H1 (cell line): ENCODE results near the gene DFFA. TPM values are rescaled to one million over a fixed set of nuclear protein-coding genes. Genes with fewer than 3 reads are reported as not detected.

ENCODE experiments used
- ATF2 ChIP-seq: IDR thresholded peaks from 2 replicates; pipeline ENCODE4 v1.6.1; 2012; ENCODE audit warnings: low read length, inconsistent platforms
- HDAC6 ChIP-seq: IDR thresholded peaks from one replicate; pipeline ENCODE4 v1.7.1; 2012; ENCODE audit warnings: low read depth, mild to moderate bottlenecking, inconsistent platforms, low read length, moderate library complexity
- RFX5 ChIP-seq: IDR thresholded peaks from 2 replicates; pipeline ENCODE4 v1.6.1; 2011; ENCODE audit warnings: low read depth, low read length, improper control_type of control experiment, borderline replicate concordance
- SP1 ChIP-seq: IDR thresholded peaks from 2 replicates; pipeline ENCODE4 v1.6.1; 2011; ENCODE audit warnings: low read depth, low read length
- TAF1 ChIP-seq: IDR thresholded peaks from 2 replicates; pipeline ENCODE4 v1.6.1; 2011; ENCODE audit warnings: mild to moderate bottlenecking, low read depth, low read length
- TEAD4 ChIP-seq: IDR thresholded peaks from 2 replicates; pipeline ENCODE4 v1.6.1; 2012; ENCODE audit warnings: low read depth, low read length, inconsistent platforms, mixed read lengths
- polyA plus RNA-seq, 7 experiments: library from polyadenylated mRNA; depleted of rRNA in 3 of 7; stranded (reverse) in 5 of 7; unstranded in 2 of 7; fragments of >200 nt in 5 of 7; fragments of 200-250 nt in 2 of 7; gene quantifications; 1 replicate in 5 of 7; 2 replicates in 1 of 7; 4 replicates in 1 of 7; pipeline versions ENCODE4 v1.2.1 to v1.2.3, GENCODE V29; 2011 to 2013; ENCODE audit warnings: missing spikeins in 2 of 7, mixed read lengths in 2 of 7
- total RNA-seq: library from RNA; stranded (reverse); fragmentation: NEBNext Ultra II Directional; extraction: Animal tissue kit (Norgen Biotek cat#: 25700); gene quantifications from 2 replicates; pipeline ENCODE4 v1.2.1, GENCODE V29; 2021

DFFA gene
- total and polyA plus RNA-seq, 2 of the 8 experiments (the other 6 are each of a cell fraction or from before 2014, with no cell fraction given), result 34.3 to 79.9 TPM

- TF ChIP-seq ATF2 (no peak), TAF1 (no peak), SP1 (no peak), TEAD4 (no peak), RFX5 (no peak), HDAC6 (no peak)
- TF ChIP-seq, all 59 proteins: peak for 0
These were observed 15.7 kb downstream of the DFFA start (continued) for GRCh38 chr1:10456661-10457060.
